Hematopoietic multipotent progenitor cell treated with erythropoietin and hydrocortisone succinate and interleukin-3 and kit ligand, for 17 days (in vitro differentiated cells): ENCODE measurements around the gene EYS.

Experiments
- DNase-seq: peaks from one replicate; pipeline ENCODE4 v3.0.0-alpha.2; 2015; ENCODE audit warnings: low spot score

Gene EYS

DNA sequence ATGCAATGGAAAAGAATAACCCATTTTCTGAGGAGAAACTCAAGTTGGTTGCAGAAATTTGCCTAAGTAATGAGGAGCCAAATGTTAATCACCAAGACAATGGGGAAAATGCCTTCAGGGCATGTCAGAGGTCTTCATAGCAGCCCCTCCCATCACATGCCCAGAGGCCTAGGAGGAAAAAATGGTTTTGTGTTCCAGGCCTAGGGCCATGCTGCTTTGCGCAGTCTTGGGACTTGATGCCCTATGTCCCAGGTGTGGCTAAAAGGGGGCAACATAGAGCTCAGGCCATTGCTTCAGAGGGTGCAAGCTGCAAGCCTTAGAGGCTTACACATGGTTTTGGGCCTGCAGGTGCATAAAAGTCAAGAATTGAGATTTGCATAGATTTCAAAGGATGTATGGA is 485.9 kb downstream of the EYS start:
- no peak for DNase-seq

DNA sequence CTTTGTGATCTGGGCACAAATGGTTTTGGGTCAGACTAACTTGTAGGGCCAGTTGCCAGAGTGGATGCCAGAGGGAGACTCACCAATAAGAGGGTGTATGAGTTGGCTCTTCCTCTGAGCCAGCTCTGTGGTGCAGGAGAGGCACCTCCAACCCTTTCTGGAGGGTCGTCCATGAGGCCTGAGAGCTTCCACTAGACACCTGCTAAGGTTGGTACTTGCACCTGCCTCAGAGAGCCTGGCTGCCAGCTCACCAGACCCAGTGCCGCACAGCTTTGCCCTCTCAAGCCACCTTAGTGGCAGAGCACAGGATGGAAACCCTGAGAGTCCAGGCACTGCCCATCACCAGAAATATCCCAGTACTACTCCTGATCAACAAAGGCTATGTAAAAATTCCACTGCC is 504.3 kb downstream of the EYS start:
- DNase-seq = no peak

DNA sequence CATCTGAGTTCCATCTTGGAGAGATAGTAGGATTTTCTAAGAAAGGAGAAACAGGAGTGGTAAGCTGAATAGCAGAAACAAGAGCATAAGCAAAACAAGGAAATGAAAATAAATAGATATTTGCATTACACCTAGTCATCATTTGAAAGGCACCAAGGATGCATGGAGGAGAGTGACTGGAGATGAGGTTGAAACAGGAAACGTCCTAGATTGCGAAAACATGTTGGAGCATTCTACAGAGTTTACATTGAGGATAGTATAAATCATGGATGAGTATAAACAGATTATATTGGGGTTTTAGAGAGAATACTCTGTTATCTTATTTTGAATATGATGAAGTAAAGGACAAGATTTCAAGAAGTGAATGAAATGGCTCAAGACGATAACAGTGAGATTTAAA is 507.3 kb downstream of the EYS start:
- DNase-seq = no peak

DNA sequence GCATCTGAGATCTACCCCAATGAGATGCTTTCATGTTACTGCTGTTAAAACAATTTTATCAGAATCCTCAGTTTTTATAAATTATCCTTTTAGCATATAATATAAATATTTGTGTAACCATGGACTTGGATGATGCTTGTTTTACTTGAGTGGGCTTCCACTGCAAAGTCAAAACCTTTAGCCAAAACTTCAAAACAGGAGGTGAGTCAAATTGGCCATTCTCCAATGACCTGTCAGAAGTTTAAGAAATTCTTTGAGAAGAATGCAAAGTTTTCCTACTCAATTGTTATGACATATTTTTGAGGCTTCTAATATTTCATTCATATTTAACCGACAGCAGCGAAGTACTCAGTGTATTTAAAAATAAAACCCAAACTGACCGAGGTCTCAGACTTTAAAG is 507.9 kb downstream of the EYS start:
- DNase-seq = no peak

DNA sequence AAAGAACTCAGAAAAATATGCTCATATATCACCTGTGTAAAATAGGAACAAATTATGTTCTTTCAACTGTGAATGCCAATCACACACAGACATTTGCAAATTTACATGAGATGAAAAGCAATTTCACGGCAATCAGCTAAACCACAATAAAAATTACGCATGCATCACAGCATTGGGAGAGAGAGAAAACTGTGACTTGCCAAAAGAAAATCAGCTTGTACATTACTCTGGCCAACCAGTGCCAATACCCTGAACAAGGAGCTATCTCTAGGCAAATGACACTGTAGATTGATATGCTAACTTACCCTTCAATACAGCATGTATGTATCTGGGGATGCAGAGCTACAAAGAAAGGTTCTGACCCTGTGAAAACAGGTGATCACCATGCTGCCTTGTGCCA is 515.6 kb downstream of the EYS start:
- no peak for DNase-seq

DNA sequence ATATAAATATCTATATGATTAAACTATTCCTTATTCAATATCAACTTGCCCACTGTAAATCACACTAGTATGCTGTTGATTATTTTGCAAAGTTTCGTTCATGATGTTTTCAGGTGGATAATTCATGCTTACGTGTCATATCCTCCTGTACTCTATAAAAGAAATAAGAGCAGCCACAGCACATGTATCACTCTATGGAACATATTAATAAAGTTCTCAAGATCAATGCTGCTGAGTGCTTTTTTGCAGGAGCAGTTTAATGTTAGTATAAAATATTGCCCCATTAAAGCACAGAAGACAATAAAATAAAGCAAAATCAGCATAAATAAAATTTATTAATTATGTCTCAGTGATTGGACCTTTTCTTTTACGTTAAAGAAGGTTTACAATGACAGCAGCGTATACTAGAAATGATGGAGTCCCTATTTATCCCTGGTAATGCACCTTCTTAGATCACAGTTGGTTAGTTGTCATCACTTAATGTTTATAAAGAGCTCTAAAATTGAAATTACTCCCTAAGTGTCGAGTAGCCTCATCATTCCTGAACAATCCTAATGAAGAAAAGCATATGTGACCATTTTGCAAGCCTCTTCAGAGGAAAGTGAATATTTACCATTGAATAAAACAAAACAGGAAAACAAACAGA is 517.7 kb downstream of the EYS start:
- no peak for DNase-seq

DNA sequence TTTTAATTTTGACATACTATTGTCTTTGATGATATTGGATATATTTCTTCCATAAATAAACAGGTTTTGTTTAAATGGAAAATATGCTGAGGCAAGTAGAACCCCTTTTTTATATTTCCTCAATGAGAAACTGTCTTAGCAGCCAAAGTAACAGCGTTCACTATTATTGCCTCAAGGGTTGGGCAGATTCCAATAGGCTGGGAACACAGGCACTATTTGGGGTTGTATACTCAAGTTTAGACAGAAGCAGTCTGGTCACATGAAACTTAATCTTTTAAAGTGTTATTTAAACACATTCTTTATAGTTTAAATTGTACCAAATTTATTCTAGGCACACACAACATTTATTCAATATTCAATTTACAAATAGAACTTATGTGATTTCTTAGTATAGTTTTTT is 520.2 kb downstream of the EYS start:
- no peak for DNase-seq

DNA sequence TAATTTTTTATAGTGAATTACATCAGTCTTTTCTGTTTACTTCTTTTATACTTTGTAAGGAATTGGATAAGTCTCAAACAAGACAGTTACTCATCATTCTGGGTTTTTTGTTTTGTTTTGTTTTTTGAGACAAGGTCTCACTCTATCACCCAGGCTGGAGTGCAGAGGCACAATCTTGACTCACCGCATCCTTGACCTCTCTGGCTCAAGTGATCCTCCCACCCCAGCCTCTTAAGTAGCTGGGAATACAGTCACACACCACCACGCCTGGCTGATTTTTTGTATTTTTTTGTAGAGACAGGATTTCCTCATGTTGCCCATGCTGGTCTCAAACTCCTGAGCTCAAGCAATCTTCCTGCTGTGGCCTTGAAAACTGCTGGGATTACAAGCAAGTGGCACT is 524.3 kb downstream of the EYS start:
- no peak for DNase-seq

DNA sequence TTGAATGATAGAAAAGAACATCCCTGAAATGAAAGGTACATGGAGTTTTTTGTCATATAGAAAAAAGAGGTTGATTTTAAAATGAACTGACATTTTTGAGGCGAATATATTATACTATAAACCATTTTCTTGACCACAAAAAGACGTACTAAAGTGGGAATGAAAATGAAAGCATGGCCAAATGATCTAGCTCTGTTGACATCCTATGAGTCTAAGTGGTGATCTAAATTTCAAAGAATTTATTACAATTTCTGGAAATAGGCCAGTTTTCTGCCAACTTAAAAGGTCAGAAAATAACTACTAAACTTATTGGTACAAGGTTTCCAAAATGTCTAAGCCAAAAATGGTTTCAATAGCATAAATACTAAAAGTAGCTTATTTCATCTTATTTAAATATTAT is 536.8 kb downstream of the EYS start:
- DNase-seq = no peak

DNA sequence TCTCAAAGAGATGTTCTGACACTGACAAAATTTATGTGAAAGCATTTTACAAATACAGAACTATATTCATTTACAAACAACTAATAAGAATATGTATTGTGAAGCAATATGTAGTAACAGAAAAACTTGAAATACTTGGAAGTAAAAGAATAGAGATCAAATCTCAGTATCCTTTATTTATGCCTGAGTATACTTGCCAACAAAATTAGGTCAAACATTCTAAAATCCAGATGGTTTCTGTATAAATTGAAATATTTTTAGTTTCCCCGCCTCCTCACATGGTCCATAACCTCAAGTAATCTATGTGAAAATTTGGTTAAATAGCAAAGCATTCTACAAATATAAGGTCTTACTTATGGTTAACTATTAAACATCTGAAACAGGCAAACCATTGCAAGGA is 545.4 kb downstream of the EYS start:
- no peak for DNase-seq

DNA sequence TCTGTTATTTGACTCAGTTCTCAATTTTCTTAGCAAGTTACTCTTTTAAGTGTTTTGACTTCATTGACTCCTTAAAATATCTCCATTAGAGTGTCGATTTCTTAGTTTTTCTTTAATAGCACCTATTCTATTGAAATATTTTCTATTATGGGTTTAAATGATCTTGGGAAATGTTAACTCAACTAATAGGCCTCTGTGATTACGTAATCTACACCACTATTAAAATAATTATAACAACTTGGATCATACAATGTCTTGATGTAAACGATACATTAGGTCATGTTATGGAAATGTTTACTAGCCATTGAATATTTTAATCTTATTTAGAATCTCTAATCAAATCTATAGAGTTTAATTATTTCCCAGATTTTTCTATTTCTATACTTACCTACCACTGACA is 550.0 kb downstream of the EYS start:
- DNase-seq = no peak

DNA sequence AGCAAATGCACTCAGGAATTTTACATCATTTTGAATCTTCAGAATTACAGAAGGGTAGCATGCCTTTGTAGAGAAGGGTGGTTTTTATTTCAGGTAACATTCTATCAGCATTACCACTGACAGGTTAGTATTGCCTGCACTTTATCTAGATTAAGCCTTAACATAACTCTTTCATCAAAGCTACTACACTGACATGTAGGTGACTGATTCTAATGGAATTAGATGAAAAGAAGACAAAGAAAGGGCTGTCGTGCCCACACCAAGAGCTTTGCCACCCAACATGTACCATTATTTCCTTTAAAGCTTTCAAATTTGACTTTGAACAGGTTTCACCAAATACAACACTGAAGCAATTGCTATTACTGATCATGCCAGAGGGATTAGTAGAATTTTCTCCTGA is 551.9 kb downstream of the EYS start:
- DNase-seq = no peak

DNA sequence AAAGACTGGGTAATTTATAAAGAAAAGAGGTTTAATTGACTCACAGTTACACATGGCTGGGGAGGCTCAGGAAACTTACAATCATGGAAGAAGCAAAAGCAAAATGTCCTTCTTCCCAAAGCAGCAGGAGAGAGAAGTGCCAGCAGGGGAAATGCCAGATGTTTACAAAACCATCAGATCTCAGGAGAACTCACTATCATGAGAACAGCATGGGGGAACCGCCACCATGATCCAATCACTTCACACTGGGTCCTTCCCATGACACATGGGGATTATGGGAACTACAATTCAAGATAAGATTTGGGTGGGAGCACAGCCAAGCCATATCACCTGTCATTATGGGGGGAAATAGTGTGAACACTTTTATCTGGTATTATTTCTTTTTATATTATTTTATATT is 557.2 kb downstream of the EYS start:
- DNase-seq = no peak

DNA sequence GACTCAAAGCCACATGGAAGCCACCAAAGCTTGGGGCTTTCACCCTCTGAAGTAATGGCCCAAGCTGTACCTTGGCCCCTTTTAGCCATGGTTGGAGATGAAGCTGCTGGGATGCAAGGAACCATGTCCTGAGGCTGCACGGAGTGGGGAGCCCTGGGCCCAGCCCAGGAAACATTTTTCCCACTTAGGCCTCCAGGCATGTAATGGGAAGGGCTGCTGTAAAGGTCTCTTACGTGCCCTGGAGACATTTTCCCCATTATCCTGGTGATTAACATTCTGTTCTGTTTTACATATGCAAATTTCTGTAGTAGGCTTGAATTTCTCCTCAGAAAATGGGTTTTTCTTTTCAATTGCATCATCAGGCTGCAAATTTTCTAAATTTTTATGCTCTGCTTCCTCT is 558.2 kb downstream of the EYS start:
- DNase-seq = no peak

DNA sequence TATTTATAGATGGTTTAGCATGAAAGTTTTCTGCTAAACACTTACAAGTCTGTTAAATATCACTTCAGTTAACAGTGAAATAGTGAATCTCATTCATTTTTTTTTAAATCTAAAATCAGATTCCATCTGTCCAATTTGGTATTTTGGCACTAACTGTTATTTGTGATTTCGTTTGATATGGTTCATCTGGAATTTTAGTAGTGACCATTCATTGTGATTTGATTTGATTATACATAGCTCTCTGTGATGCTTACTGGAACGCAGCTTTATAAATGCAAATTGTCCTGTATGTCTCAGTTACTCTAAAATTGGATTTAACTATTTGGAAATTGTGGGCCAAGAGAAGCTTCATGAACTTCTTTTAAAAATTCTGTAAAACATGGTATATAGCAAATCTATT is 571.5 kb downstream of the EYS start:
- no peak for DNase-seq

DNA sequence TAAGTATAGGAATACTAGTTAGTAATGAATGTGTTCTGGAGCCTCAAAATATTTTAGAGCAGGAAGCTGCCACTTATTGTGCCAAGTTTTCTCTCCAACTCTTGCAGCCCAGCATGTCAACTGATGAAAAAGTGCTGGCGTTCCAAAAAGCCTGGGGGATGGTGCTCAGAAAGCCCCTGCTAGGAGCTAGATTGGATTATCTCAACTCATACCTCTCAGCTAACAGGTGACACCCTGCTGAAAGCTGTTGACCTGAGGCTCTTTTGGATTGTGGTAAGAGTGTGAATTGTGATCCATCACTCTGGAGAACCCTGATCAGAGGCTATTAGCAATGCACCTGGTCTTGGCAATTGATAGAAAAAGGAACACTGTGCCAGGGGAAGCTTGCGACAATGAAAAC is 580.4 kb downstream of the EYS start:
- DNase-seq = no peak

DNA sequence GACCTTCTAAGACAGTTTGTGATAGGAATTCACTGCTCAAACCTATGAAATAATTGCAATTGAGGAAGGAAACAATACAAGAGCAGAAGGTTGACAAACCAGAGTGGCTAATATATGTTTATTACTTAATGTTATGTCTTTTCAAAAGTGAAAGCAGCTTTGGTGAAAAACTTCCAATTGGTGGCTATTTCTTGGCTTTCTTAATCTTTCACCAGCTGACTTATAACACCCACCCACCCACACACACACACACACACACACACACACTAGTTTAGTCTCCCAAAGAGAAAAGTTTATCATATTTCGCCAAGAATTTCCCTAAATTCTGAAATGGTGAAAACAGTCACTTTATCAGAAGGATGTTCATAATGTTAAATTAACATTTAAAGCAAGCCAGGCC is 583.5 kb downstream of the EYS start:
- no peak for DNase-seq

DNA sequence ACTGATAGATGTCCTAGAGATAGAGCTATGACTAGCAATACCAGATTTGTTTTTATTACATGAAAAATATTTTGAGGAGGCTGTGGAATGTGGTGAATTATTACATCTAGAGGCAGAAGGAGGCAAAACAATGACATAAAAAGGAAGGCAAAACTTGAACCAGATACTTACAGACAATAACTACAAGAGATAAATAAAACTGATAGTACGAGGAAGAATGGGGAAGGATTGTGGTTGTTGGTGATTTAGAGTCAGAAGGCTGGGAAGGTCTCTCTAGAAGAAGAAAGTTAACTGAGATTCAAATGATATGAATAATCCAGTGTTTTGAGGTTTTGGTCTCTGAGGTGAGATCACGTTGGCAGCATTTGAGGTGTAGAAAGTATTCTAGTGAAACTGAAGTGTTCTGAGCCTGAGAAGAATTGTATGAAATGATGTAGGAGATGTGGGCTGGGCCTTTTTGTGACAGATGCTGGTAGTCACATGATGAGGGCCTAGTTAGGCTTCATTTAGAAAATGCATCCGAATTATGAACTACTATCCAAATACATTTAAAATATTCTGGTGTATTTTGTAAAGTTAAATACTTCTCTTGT is 589.1 kb downstream of the EYS start:
- no peak for DNase-seq

DNA sequence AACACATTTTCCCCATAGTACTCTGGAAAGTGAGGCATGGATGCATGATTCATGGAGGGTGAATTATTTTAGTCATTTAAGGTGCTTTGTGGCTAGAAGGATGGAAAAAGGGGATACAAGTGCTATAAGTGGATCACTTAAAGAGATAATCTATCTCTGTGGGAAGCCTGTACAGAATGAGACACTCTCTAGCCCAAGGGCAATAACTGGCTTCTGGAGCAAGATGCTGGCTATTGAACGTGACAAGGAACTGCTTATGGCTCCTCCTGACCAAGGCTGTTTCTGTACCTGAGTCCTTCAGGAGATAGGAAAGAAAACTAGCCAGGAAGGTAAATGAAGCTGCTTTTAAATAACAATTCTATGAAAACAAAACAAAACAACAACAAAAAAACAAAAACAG is 590.7 kb downstream of the EYS start:
- no peak for DNase-seq

DNA sequence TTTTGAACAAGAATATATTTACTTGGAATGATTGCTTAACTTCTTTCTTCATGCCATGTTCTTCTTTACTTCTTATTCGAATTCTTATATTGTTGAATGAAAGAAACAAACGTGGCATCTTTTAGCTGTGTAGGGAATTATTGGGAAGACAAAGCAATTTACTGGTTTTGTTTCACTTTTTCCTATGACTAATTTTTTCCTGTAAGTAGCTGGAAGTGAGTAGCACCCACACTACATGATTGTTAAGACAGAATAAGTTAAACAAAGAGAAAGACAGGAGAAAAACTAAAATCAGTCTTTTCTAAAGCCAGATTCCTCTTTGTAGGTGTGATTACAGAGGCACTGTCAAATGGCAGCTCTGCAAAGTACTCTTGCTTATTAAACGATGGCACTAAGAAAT is 593.4 kb downstream of the EYS start:
- no peak for DNase-seq

DNA sequence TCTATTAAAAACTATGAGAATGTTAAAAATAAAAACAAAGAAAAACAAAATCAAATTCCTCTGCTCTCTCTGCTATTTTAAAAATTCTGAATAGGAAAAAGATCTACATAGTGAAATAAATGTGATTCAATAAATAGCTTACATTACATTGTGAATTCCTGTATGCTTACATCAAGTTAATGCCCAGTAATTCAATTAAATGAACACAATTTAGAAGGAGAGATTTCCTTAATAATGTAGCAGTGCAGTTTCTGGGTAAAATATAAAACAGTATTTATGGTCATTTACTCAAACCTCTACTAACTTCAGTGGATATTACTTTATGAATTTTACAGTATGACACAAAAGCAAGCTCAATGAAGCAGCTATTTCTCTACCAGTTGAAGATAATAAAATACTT is 594.6 kb downstream of the EYS start:
- DNase-seq = no peak

DNA sequence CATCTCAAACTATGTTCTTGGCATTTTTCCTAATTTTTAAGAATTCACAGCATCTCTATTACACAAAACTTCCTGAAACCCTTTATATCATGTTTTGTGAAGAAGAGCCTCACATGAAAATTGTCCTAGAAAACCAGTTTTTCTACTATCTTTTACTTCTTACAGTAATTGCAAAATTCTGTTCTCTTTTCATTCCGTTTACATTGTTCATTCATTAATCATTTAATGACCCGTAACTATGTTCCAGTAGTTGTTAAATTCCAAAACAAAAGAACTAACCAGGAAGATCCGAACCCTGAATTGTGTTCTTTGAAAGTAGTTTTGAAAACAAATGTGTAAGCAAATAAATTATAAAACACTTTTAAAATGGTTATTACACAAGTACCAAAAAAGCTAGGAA is 597.0 kb downstream of the EYS start:
- no peak for DNase-seq

DNA sequence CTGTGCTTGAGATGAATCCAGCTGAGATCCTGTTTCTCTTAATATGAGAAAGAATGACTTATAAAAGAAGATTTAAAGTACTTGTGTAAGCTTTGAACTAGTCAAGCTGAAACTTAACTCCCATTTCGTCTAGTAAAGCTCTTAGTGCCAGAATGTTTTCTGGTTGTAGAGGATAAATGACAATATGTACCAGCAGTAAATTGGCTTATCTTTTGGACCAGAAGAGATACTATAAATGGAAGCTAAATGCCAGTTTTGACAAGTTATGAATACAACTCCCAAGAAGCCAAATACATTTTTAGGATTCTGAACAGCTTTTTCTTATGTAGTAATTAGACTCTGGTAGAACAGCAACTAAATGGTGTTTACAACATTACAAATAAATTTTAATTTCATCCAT is 608.7 kb downstream of the EYS start:
- DNase-seq = no peak

DNA sequence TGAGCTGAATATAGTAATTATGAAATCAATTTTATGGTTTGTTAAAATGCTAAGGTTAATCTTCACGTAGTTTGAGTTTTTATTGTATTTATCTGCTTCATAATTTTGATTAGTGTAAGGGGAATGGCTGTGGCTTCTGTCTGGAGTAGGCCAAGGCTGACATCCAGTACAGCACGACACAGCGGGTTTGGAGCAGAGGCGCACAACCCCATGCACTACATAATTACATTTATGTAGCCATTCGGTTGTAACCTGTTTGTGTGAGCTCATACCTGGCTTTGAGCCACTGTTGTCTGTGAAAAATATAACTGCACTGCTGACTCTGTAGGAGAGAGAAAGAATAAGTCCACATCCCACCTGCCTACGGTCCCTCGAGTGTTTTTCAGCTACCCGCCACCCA is 615.5 kb downstream of the EYS start:
- DNase-seq = no peak

DNA sequence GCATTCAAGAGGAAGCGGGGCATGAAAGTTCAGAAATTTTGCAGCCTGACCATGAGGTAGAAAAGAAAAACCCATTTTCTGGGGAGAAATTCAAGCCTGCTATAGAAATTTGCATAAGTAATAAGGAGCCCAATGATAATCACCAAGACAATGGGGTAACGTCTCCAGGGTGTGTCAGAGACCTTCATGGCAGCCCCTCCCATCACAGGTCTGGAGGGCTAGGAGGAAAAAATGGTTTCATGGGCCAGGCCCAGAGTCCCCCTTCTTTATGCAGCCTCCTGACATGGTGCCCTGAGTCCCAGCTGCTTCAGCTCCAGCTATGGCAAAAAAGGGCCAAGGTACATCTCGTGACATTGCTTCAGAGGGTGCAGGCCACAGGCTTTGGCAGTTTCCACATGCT is 618.5 kb downstream of the EYS start:
- no peak for DNase-seq
